DMS153 treated with DMSO at 0.1 percent for 48 hours (cell line): ENCODE measurements around the gene NUCKS1.

Source experiments
- DNase-seq: peaks from one replicate; lab custom pipeline; 2025; ENCODE audit not compliant: unreplicated experiment; lab: John Stamatoyannopoulos, UW

Gene NUCKS1

DNA sequence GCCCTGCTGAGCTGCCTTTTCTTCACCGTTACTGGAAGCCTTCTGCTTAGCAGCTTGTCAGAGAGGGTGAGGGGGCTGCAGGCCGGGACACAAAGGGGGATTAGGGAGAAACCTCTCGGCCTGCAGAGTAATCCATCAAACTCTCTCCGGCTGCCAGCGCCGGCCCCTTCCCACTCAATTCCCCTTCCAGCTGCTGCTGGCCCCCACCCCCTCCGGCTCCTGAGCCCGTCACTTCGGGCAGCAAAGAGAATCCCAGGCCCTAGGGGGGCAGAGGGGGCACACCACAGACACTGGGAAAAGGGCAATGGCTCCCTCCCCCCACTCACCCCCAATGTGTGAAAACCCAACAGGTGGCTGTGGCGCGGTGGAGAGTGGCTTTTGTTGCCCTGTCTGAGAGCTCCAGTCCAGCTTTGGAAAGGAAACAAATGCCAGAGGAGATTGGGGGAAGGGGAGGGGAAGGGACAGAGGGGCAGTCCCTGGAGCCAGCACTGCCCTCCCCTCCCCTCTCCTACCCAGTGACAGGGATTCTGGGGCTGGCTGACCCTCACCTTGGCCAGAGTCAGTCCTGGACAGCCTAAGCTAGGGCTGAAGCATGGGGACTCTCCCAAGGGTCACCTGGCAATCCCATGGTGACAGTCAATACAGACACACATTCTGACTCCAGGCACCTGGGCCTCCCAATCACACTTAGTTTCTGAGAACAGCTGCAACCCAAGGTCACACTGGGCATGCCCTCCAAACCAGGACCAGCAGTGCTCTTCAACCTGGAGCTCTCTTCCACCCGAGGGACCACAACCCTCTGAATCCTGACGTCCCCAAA lies 79.2 kb downstream of the NUCKS1 start:
- no peak for DNase-seq

DNA sequence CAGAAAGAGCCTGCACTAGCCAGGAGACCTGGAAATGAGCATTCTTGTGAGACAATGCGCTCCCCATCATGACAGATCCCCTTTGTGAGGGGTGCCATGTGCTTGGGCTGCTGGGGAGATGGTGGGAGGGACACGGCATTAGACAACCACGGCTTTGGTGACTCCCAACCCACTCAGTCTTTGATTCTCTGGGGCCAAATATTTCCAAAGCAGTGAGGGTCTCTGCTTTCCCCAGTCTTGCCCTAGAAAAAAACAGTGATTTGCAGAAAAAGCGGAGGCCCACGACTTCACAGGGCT lies 79.9 kb downstream of the NUCKS1 start:
- no peak for DNase-seq

GRCh38 chr1:205669341-205670149 lies 80.4 kb downstream of the NUCKS1 start:
- DNase-seq: no peak

DNA sequence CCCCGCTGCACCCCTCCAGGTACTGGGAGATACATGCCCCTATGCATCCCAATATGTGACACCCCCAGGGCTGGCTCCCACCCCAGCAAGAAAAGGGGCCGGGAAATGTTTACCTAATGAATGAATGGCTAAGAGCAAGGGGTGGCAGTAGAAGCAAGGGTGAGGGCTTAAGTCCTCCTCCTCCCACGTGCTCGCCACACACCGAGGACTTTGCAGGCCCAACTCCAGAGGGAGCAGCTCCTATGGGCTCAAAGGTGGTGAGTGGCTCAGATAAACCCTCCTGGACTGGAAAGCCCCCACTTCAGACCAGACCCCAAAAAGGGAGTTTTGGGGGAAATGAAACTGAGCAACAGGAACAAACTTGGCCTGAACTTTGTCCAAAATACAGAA lies 81.0 kb downstream of the NUCKS1 start:
- no peak for DNase-seq

DNA sequence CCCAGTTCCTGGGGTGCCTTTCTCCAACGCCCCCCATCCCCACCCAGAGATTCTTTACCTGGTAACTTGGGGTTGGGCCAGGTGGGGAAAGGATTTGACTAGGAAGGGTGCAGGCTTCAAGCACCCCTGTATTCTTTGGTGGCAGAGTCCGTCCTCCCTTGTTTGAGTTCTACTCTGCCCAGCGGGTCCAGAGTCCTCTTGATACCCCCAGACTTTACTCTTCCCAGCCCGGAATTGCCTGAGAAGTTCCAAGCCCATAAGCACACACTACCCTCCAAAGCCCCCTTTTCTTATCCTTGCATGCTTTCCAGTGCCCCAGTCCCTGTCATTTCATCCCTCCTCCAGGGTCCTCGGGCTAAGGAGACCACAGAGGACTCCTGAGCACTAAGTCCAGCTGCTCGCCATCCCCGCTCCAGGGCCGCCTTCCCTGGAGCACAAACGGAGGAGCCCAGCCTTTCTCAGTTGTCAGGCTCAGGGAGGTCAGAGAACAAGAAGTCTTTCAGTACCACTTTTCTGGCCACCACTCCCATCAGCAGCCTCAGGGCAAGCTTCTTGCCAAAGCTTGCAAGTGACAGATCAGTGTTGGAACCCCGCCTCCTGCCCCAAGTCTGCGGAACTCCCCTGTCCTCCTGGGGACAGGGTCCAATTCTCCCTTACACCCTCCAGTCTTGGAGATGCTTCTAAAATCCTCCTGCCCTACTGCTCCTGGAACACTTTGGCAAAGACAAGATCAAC lies 81.9 kb downstream of the NUCKS1 start:
- DNase-seq: no peak

DNA sequence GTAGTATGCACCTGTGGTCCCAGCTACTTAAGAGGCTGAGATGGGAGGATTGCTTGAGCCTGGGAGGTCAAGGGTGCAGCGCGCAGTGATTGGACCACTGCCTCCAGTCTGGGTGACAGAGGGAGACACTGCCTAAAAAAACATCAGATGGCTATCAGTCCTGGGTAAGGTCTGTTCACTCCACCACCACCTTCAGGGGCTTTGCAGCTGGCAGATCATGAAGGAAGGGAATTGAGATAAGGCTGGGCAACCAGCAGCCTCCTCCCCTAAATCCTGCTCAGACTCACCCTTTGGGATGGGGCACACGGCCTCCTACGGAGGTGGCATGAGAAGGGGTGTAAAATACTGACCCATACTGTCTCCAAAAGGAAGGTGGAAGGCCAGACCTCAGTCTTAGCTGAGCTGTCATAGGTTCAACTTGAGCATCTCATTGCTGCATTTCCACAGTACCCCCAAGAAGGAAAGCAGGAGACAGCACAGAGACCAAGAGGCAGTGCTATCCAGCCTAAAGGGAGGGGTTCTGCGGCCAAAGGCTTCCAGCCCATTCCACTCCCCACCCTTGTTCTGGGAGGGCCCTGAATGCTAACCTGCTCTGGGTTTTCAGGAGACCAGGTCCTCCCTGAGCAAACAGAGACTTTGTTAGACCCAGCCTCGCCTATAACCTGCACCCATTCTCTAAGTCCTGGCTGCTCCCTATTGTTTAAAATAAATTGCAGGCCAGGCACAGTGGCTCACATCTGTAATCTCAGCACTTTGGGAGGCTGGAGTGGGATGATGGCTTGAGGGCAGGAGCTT lies 83.4 kb downstream of the NUCKS1 start:
- DNase-seq: no peak

DNA sequence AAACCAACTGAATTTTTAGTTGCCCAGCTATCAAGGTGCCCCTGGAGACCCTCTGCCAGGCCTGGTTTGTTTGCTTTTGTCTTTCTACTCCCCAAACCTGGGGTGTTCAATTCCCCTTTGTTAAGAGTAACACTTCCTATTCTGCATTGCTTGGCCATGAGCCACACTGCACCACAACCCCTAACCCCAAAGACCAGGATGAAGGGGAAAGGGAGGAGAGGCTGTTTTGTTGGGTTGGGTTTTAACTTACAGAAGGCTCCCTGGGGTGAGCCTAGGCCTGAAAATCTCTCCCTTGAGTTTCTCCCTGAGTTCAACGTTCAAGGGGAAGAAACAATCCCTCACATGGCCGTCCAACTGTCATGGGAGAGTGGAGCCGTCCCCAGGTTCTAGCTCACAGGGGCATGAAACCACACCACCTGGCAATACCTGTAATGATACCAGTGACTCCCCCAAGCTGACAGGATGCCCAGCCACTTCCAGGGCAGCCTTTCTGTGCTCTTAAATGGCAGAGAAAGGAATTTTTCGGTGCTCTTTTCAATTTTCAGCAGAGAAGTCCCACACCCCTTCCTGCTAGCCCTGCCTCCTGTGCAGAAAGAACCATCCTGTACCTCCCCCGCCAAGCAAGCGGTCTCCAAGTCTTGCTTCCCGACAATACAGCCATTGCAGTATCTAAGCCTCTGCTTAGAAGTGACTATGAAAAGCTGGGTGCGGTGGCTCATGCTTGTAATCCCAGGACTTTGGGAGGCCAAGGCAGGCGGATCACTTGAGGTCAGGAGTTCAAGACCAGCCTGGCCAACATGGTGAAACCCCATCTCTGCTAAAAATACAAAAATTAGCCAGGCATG lies 84.6 kb downstream of the NUCKS1 start:
- no peak for DNase-seq

DNA sequence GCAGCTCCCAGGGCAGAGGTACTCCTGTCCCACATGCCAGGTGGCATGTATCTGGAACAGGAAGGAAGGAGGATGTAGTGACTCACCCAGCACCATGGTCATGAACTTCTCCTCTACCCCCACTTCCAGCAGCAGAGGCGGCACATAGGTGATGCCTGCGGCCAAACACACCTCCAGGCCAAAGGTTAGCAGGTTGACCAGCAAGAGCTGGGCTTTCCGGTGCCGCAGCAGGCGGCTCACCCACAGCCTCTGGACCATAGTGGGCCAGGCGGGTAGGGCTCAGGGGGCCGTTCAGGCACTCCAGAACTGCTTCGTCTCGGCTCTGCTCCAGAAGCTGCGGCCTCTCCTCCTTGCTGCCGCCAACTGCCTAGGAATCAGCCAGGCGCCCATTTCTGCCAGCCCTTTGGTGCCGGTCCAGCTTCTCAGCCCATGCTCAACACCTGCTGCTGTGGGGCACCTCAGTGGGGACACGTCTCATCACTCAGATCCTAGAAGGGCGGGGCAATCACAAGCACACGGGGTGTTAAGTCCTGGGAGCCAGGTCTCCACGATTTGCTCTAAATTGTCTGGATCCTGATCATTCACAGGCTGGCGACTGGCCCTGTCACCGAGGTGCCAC lies 85.5 kb downstream of the NUCKS1 start:
- no peak for DNase-seq

DNA sequence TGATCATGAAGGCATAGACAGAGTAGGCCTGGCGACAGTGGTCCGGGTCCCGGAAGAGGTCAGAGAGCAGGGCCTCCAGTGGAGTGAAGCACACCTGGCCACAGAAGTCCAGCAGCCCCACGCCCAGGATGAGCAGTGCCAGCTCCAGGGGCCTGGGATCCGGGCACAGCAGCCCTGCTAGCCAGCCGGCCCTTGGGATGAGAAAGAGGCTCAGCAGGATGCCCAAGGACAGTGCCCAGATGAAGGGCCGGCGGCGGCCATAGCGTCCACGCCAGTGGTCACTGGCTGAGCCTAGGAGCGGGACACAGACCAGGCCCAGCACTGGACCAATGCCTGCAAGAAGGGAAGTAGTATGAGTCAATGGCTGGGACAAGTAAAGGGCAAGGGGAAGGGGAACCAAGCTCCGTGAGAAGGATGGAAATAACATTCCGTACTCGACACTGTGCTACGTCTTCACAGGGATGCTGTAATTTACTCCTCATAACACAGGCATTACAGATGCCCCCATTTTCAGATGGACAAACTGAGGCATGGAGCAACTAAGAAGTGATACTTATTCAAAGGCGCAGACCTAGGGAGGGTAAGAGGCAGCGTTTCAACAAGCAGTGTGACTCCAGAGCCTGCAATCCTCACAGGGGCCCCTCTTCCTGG lies 86.6 kb downstream of the NUCKS1 start:
- DNase-seq: no peak
